ENCODE data around the gene ANKRD34A. TPM values are rescaled to one million over a fixed set of nuclear protein-coding genes. Genes with fewer than 3 reads are reported as not detected.
A peak's percentile ranks its signal among the peaks of the same experiment; 100 is the strongest.

ANKRD34A gene
- total and polyA plus RNA-seq, 2 of the 13 experiments (the other 11 are each of a cell fraction or from before 2014, with no cell fraction given): 0.05 to 0.07 TPM

DNA sequence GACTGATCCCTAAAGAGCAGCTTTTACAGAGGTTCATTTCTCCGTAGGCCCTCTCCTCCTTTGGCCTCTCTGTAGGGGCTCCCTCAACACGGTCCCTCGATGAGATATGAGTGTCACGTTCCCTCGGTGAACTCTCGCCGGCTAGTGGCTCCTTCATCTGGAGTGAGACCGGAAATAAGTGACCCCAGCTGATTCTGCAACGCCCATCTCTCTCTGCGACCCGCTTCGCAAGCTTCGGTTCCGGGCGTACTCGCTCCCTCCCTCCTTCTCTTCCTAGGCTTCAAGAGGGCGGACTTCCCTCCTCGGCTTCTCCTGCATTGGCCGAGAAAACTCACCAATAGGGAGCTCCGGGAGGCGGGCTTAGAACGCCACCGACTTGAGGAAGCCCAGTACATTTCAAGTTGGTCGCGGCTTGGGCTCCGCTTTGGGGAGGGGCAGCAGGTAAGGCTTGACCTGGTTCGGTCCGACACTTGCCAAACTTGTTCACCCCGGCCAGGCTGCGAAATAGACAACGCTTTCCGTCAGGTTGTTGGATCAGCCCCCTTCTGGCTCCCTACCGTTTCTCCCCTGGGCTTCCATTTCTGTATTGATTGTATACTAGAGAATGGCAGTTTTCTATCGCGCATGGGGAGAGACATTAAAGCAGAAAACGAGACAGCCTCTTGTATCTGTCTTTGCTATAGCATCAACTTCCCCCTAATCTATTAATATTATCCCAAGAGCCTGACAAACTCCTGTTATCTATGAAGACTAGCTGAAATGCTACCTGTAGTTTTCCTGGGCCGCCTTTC, at the start of gene ANKRD34A, which contains the start of gene POLR3GL (continued):
- TF ChIP-seq, protein P1, sequence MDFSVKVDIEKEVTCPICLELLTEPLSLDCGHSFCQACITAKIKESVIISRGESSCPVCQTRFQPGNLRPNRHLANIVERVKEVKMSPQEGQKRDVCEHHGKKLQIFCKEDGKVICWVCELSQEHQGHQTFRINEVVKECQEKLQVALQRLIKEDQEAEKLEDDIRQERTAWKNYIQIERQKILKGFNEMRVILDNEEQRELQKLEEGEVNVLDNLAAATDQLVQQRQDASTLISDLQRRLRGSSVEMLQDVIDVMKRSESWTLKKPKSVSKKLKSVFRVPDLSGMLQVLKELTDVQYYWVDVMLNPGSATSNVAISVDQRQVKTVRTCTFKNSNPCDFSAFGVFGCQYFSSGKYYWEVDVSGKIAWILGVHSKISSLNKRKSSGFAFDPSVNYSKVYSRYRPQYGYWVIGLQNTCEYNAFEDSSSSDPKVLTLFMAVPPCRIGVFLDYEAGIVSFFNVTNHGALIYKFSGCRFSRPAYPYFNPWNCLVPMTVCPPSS (IDR thresholded peaks at IDR 0.05): no peak
- TF ChIP-seq ZNF552 (CRISPR knock-in tag; IDR thresholded peaks at IDR 0.05; ENCODE audit: borderline replicate concordance): no peak
- TF ChIP-seq ARID2 (CRISPR knock-in tag; IDR thresholded peaks at IDR 0.05; ENCODE audit: borderline replicate concordance): no peak
- no peak for TF ChIP-seq RBM22 (optimal IDR thresholded peaks at IDR 0.05; ENCODE audit: low read length)
- no peak for TF ChIP-seq ZNF282 (IDR thresholded peaks at IDR 0.05; ENCODE audit: partially characterized antibody)
- TF ChIP-seq SALL2 (CRISPR knock-in tag; IDR thresholded peaks at IDR 0.05): no peak; the same call in 1 of the 2 replicates
- TF ChIP-seq MTA1 (CRISPR knock-in tag; IDR thresholded peaks at IDR 0.05; ENCODE audit: borderline replicate concordance): peak; percentile 52; the same call in 1 of the 2 replicates
- 0 out of 2 replicates have a peak, but pooled peaks have one; percentile 22 for TF ChIP-seq MEF2D (CRISPR knock-in tag; IDR thresholded peaks at IDR 0.05)
- TF ChIP-seq SRSF9 (IDR thresholded peaks at IDR 0.05; ENCODE audit: borderline replicate concordance, insufficient read depth, low read depth, low read length, poor library complexity, severe bottlenecking): no peak
- peak; percentile 80 for TF ChIP-seq ZFX (CRISPR knock-in tag; IDR thresholded peaks at IDR 0.05; ENCODE audit: low read depth)
- TF ChIP-seq ISX (CRISPR knock-in tag; conservative IDR thresholded peaks at IDR 0.05): no peak
- no peak for TF ChIP-seq E2F2 (CRISPR knock-in tag; IDR thresholded peaks at IDR 0.05; ENCODE audit: borderline replicate concordance)
- TF ChIP-seq, protein P2, sequence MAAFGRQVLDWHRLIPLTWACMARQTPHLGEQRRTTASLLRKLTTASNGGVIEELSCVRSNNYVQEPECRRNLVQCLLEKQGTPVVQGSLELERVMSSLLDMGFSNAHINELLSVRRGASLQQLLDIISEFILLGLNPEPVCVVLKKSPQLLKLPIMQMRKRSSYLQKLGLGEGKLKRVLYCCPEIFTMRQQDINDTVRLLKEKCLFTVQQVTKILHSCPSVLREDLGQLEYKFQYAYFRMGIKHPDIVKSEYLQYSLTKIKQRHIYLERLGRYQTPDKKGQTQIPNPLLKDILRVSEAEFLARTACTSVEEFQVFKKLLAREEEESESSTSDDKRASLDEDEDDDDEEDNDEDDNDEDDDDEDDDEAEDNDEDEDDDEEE (CRISPR knock-in tag; IDR thresholded peaks at IDR 0.05): no peak
- TF ChIP-seq FOXP1 (IDR thresholded peaks at IDR 0.05): no peak
- no peak for TF ChIP-seq FOXP1 (CRISPR knock-in tag; IDR thresholded peaks at IDR 0.05)
- TF ChIP-seq NFYC (CRISPR knock-in tag; IDR thresholded peaks at IDR 0.05): peak; percentile 81
- peak; percentile 91 for TF ChIP-seq SAP130 (CRISPR knock-in tag; IDR thresholded peaks at IDR 0.05; ENCODE audit: low read depth)
- TF ChIP-seq, protein P3, sequence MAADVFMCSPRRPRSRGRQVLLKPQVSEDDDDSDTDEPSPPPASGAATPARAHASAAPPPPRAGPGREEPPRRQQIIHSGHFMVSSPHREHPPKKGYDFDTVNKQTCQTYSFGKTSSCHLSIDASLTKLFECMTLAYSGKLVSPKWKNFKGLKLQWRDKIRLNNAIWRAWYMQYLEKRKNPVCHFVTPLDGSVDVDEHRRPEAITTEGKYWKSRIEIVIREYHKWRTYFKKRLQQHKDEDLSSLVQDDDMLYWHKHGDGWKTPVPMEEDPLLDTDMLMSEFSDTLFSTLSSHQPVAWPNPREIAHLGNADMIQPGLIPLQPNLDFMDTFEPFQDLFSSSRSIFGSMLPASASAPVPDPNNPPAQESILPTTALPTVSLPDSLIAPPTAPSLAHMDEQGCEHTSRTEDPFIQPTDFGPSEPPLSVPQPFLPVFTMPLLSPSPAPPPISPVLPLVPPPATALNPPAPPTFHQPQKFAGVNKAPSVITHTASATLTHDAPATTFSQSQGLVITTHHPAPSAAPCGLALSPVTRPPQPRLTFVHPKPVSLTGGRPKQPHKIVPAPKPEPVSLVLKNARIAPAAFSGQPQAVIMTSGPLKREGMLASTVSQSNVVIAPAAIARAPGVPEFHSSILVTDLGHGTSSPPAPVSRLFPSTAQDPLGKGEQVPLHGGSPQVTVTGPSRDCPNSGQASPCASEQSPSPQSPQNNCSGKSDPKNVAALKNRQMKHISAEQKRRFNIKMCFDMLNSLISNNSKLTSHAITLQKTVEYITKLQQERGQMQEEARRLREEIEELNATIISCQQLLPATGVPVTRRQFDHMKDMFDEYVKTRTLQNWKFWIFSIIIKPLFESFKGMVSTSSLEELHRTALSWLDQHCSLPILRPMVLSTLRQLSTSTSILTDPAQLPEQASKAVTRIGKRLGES (CRISPR knock-in tag; IDR thresholded peaks at IDR 0.05; ENCODE audit: borderline replicate concordance): no peak
- TF ChIP-seq CBX1 (IDR thresholded peaks at IDR 0.05; ENCODE audit: low read depth): no peak
- TF ChIP-seq, protein P4, sequence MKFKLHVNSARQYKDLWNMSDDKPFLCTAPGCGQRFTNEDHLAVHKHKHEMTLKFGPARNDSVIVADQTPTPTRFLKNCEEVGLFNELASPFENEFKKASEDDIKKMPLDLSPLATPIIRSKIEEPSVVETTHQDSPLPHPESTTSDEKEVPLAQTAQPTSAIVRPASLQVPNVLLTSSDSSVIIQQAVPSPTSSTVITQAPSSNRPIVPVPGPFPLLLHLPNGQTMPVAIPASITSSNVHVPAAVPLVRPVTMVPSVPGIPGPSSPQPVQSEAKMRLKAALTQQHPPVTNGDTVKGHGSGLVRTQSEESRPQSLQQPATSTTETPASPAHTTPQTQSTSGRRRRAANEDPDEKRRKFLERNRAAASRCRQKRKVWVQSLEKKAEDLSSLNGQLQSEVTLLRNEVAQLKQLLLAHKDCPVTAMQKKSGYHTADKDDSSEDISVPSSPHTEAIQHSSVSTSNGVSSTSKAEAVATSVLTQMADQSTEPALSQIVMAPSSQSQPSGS (CRISPR knock-in tag; IDR thresholded peaks at IDR 0.05): no peak
- peak; percentile 74; the same call in 1 of the 2 replicates for TF ChIP-seq ZNF343 (CRISPR knock-in tag; IDR thresholded peaks at IDR 0.05)
